Endothelial cell of umbilical vein (primary cell): Measurements from ENCODE around the gene EPS8L1. TPM values are rescaled to one million over a fixed set of nuclear protein-coding genes. Genes with fewer than 3 reads are reported as not detected.

Experiments
- BruUV-seq: library from RNA; stranded (reverse); fragments of 400-500 nt; replicated peaks from 2 replicates; lab custom pipeline; 2021; lab: Mats Ljungman, UMichigan
- CTCF ChIA-PET: fragments of 300-600, 350-600 bp; sonication (Branson Sonifier 250); formaldehyde crosslinking; loops from one replicate; lab custom pipeline; 2021; ENCODE audit warnings: antibody characterized with exemption, inconsistent platforms; lab: Charles Lee
- POLR2A ChIA-PET: fragments of 300-600, 350-600 bp; sonication (Branson Sonifier 250); formaldehyde crosslinking; loops from one replicate; lab custom pipeline; 2021; ENCODE audit warnings: antibody characterized with exemption, inconsistent platforms; lab: Charles Lee
- DNase-seq: peaks from one replicate; pipeline ENCODE4 v3.0.0-alpha.2; 2011; ENCODE audit warnings: low read depth, low spot score
- FAIRE-seq: peaks from 2 replicates; lab custom pipeline; 2011; peaks lifted over from hg19 to GRCh38; lab: Jason Lieb, UNC
- H2AFZ ChIP-seq: 2 replicates; pipeline ENCODE4 v1.6.0; 2012; ENCODE audit warnings: low read depth, low read length, control low read depth, inconsistent platforms
- H3K27ac ChIP-seq: 2 replicates; pipeline ENCODE4 v1.5.1; 2011; ENCODE audit warnings: low read depth, mild to moderate bottlenecking, control low read depth, low read length, moderate library complexity; ENCODE audit not compliant: insufficient read depth
- H3K27me3 ChIP-seq, 2 experiments: 2 replicates each; pipeline versions ENCODE4 v1.6.0 to v1.6.1; 2011; ENCODE audit warnings: low read length in 2 of 2, mixed read lengths in 1 of 2; ENCODE audit not compliant: control insufficient read depth in 2 of 2, insufficient read depth in 2 of 2
- H3K36me3 ChIP-seq, 2 experiments: 2 replicates in 1 of 2; 3 replicates in 1 of 2; pipeline ENCODE4 v1.5.1; 2011; ENCODE audit warnings: low read length in 2 of 2, mild to moderate bottlenecking in 1 of 2, moderate library complexity in 1 of 2; ENCODE audit not compliant: control insufficient read depth in 2 of 2, insufficient read depth in 2 of 2; ENCODE audit errors: extremely low read depth in 1 of 2
- H3K4me1 ChIP-seq: 3 replicates; pipeline ENCODE4 v1.5.1; 2011; ENCODE audit warnings: mild to moderate bottlenecking, low read length; ENCODE audit not compliant: control insufficient read depth, insufficient read depth; ENCODE audit errors: extremely low read depth
- H3K4me2 ChIP-seq: 2 replicates; pipeline ENCODE4 v1.6.1; 2011; ENCODE audit warnings: low read length, control low read depth, mixed read lengths; ENCODE audit not compliant: insufficient read depth
- H3K4me3 ChIP-seq, 3 experiments: fragments of 200-600 bp in 1 of 3; sonication (generic), shearing (Covaris generic) in 1 of 3; replicated peaks in 1 of 3; 2 replicates each; pipeline ENCODE4 v1.5.1; 2011 to 2016; ENCODE audit warnings: control low read depth in 3 of 3, low read length in 3 of 3, mild to moderate bottlenecking in 2 of 3, inconsistent platforms in 1 of 3, low read depth in 1 of 3, moderate library complexity in 1 of 3; ENCODE audit not compliant: insufficient read depth in 1 of 3
- H3K79me2 ChIP-seq: 2 replicates; pipeline ENCODE4 v1.6.0; 2012; ENCODE audit warnings: low read length, inconsistent platforms; ENCODE audit not compliant: control insufficient read depth, insufficient read depth
- H3K9ac ChIP-seq: replicated peaks from 2 replicates; pipeline ENCODE3; 2011; ENCODE audit warnings: low read length, control low read depth; ENCODE audit not compliant: insufficient read depth; ENCODE audit errors: extremely low read depth
- H3K9me1 ChIP-seq: replicated peaks from 3 replicates; pipeline ENCODE4 v1.6.0; 2011; ENCODE audit warnings: mild to moderate bottlenecking, low read length; ENCODE audit not compliant: control insufficient read depth, insufficient read depth; ENCODE audit errors: extremely low read depth
- H3K9me3 ChIP-seq: replicated peaks from 2 replicates; pipeline ENCODE4 v1.5.1; 2012; ENCODE audit warnings: low read length, inconsistent platforms; ENCODE audit not compliant: control insufficient read depth, insufficient read depth
- H4K20me1 ChIP-seq: replicated peaks from 2 replicates; pipeline ENCODE3; 2011; ENCODE audit warnings: mild to moderate bottlenecking, low read length; ENCODE audit not compliant: control insufficient read depth, insufficient read depth; ENCODE audit errors: extremely low read depth
- CTCF ChIP-seq, 2 donors: IDR thresholded peaks; 1 replicate in 1 of 2; 2 replicates in 1 of 2; pipeline ENCODE4 v1.5.1; 2011; ENCODE audit warnings: low read length in 2 of 2, mild to moderate bottlenecking in 2 of 2, moderate library complexity in 2 of 2, control low read depth in 1 of 2, inconsistent platforms in 1 of 2, low read depth in 1 of 2; ENCODE audit not compliant: insufficient read depth in 1 of 2; ENCODE audit errors: extremely low read depth in 1 of 2
- EZH2 ChIP-seq: IDR thresholded peaks from 2 replicates; pipeline ENCODE4 v1.6.1; 2012; ENCODE audit warnings: borderline replicate concordance, low read depth, mild to moderate bottlenecking, moderate library complexity, low read length, inconsistent platforms; ENCODE audit not compliant: severe bottlenecking
- FOS ChIP-seq: IDR thresholded peaks from 2 replicates; pipeline ENCODE4 v1.6.1; 2011; ENCODE audit warnings: mild to moderate bottlenecking, low read length, moderate library complexity, borderline replicate concordance; ENCODE audit not compliant: insufficient read depth
- GATA2 ChIP-seq: IDR thresholded peaks from 2 replicates; pipeline ENCODE4 v1.7.0; 2011; ENCODE audit warnings: low read depth, mild to moderate bottlenecking, moderate library complexity, mixed read lengths, low read length; ENCODE audit not compliant: insufficient read length, insufficient read depth
- JUN ChIP-seq: IDR thresholded peaks from 2 replicates; pipeline ENCODE4 v1.6.1; 2011; ENCODE audit warnings: borderline replicate concordance, low read depth; ENCODE audit not compliant: insufficient read length, insufficient read depth
- MAX ChIP-seq: IDR thresholded peaks from 2 replicates; pipeline ENCODE4 v1.6.1; 2011; ENCODE audit not compliant: insufficient read depth, insufficient read length
- MYC ChIP-seq: IDR thresholded peaks from one replicate; pipeline ENCODE4 v1.6.1; 2011; ENCODE audit warnings: mild to moderate bottlenecking, low read depth, low read length
- POLR2A ChIP-seq: IDR thresholded peaks from 2 replicates; pipeline ENCODE4 v1.6.1; 2012; ENCODE audit warnings: low read depth, mild to moderate bottlenecking, control low read depth, low read length
- POLR2AphosphoS5 ChIP-seq: IDR thresholded peaks from 2 replicates; pipeline ENCODE4 v1.6.1; 2012; ENCODE audit warnings: low read depth, mild to moderate bottlenecking, control low read depth, low read length, moderate library complexity; ENCODE audit not compliant: insufficient read depth
- dilution Hi-C: fragments of 300-500 bp; cut with MboI; formaldehyde crosslinking; loops from one replicate; pipeline ENCODE4 v1.15.0; 2019; ENCODE audit warnings: low sequenced_read_pairs; ENCODE audit not compliant: extremely low pct_ligation_motif_present
- intact Hi-C: fragments of 100-400 bp; cut with micrococcal nuclease; formaldehyde crosslinking; loops from one replicate; pipeline ENCODE4 v1.10.0; 2022
- microRNA-seq: library from miRNA; unstranded; fragments of <30 nt; microRNA quantifications from one replicate; pipeline ENCODE4 v1.2.0, GENCODE V29; 2021; ENCODE audit warnings: borderline number of aligned reads, borderline replicate concordance
- polyA plus RNA-seq, 4 experiments: library from polyadenylated mRNA; depleted of rRNA in 3 of 4; stranded (reverse) in 3 of 4; unstranded in 1 of 4; fragments of >200 nt; gene quantifications; 2 replicates each; pipeline versions ENCODE4 v1.2.1 to v1.2.3, GENCODE V29; 2011 to 2012; ENCODE audit warnings: missing spikeins in 1 of 4
- small RNA-seq: library from RNA; depleted of rRNA; stranded (forward); fragments of <200 nt; gene quantifications from one replicate; pipeline ENCODE3, GENCODE V24; 2012; ENCODE audit warnings: low replicate concordance, low read depth; ENCODE audit not compliant: insufficient read depth, insufficient read length
- total RNA-seq: library from RNA; stranded (reverse); gene quantifications from 2 replicates; pipeline ENCODE4 v1.2.3, GENCODE V29; 2021

EPS8L1 gene
- total and polyA plus RNA-seq, 2 donors (not counting 3 experiments of a cell fraction or from before 2014, with no cell fraction given), result 15.9 to 28.9 TPM

- intact Hi-C loops (loop anchor here (10.0 kb wide), 1 partner anchor 462 kb away; no protein-coding TSS in a partner anchor), dilution Hi-C loops (no loop called here)
- no peak overlapping the region for H3K9ac ChIP-seq
- ChIA-PET POLR2A (no interaction called here), CTCF (interaction anchor here (0.7 to 1.6 kb wide), 5 partner anchors 9 to 325 kb away, joined by 3 to 6 read pairs (median 4); no protein-coding TSS in a partner anchor)
- H3K4me1 ChIP-seq, result no peaks in the 10 kb centered on the region
- no peaks in the 10 kb centered on the region for H3K27me3 ChIP-seq
- H3K4me3 ChIP-seq, result no peak overlapping the region
- DNase-seq (no peak), FAIRE-seq (no peak)
- H3K9me1 ChIP-seq, result no peaks in the 10 kb centered on the region
- H4K20me1 ChIP-seq, result no peaks in the 10 kb centered on the region
- no peak overlapping the region for H3K4me2 ChIP-seq
- no peak overlapping the region for H2AFZ ChIP-seq
- no peaks in the 10 kb centered on the region for H3K36me3 ChIP-seq
- no TSS peak for BruUV-seq
- TF ChIP-seq POLR2AphosphoS5, result no peak
- no peak for TF ChIP-seq POLR2A
- no peak for TF ChIP-seq MYC
- no peak for TF ChIP-seq EZH2
- TF ChIP-seq MAX, result no peak
- TF ChIP-seq GATA2, result no peak
- no peak for TF ChIP-seq JUN
- no peak for TF ChIP-seq FOS
- TF ChIP-seq CTCF (IDR thresholded peaks at IDR 0.05; ENCODE audit: extremely low read depth in 1 of 2, insufficient read depth in 1 of 2, low read depth in 1 of 2, low read length in 2 of 2), result no peak
- H3K27ac ChIP-seq, result no peak overlapping the region
- no peaks in the 10 kb centered on the region for H3K9me3 ChIP-seq
- H3K79me2 ChIP-seq, result no peaks in the 10 kb centered on the region
Observed at GRCh38 chr19:55136399-55137102, 60.9 kb downstream of the EPS8L1 start.

Small RNA genes within 50 kb of the gene (microRNA-seq; reads per million reads assigned to microRNA genes)
- gene MIR7975, result not detected

Small RNA genes within 50 kb of the gene (small RNA-seq; reads per million reads assigned to genes)
- gene MIR7975, result not detected

Other genes starting within 250 kb of the EPS8L1 start
- not detected in 2 replicates for gene KIR2DS4, start 243.2 kb upstream of the EPS8L1 start, total RNA-seq
- gene KIR2DS4, start 243.2 kb upstream of the EPS8L1 start, polyA plus RNA-seq, result not detected in 2 replicates
- gene KIR3DL2, start 225.4 kb upstream of the EPS8L1 start, total RNA-seq, result not detected in 2 replicates
- gene KIR3DL2, start 225.4 kb upstream of the EPS8L1 start, polyA plus RNA-seq, result not detected in 2 replicates
- gene FCAR, start 201.6 kb upstream of the EPS8L1 start, total RNA-seq, result not detected in 2 replicates
- gene FCAR, start 201.6 kb upstream of the EPS8L1 start, polyA plus RNA-seq, result not detected in 2 replicates
- gene NCR1, start 169.7 kb upstream of the EPS8L1 start, total RNA-seq, result 0.44 TPM in 1 of 2 replicates, not detected in the other
- 0.22 and 0.76 TPM in 2 replicates for gene NCR1, start 169.7 kb upstream of the EPS8L1 start, polyA plus RNA-seq
- gene NLRP7, start 128.3 kb upstream of the EPS8L1 start, total RNA-seq, result not detected in 2 replicates
- not detected in 2 replicates for gene NLRP7, start 128.3 kb upstream of the EPS8L1 start, polyA plus RNA-seq
- gene NLRP2, start 109.5 kb upstream of the EPS8L1 start, total RNA-seq, result 7.2 and 12.6 TPM in 2 replicates
- 4.3 and 5.9 TPM in 2 replicates for gene NLRP2, start 109.5 kb upstream of the EPS8L1 start, polyA plus RNA-seq
- gene GP6, start 37.6 kb upstream of the EPS8L1 start, total RNA-seq, result 0.27 and 0.28 TPM in 2 replicates
- gene GP6, start 37.6 kb upstream of the EPS8L1 start, polyA plus RNA-seq, result 0.11 and 0.21 TPM in 2 replicates
- 14.0 and 19.6 TPM in 2 replicates for gene RDH13, start 12.7 kb upstream of the EPS8L1 start, total RNA-seq
- gene RDH13, start 12.7 kb upstream of the EPS8L1 start, polyA plus RNA-seq, result 8.7 and 9.5 TPM in 2 replicates
- gene PPP1R12C, start 41.8 kb downstream of the EPS8L1 start, total RNA-seq, result 137 and 149 TPM in 2 replicates
- gene PPP1R12C, start 41.8 kb downstream of the EPS8L1 start, polyA plus RNA-seq, result 69.5 and 86.4 TPM in 2 replicates
- 0.51 and 0.92 TPM in 2 replicates for gene TNNT1, start 73.3 kb downstream of the EPS8L1 start, total RNA-seq
- gene TNNT1, start 73.3 kb downstream of the EPS8L1 start, polyA plus RNA-seq, result 0.18 and 0.22 TPM in 2 replicates
- gene TNNI3, start 81.9 kb downstream of the EPS8L1 start, total RNA-seq, result not detected in 2 replicates
- not detected in 2 replicates for gene TNNI3, start 81.9 kb downstream of the EPS8L1 start, polyA plus RNA-seq
- 0.62 TPM in 1 of 2 replicates, not detected in the other for gene DNAAF3, start 90.7 kb downstream of the EPS8L1 start, total RNA-seq
- 0.56 and 0.75 TPM in 2 replicates for gene DNAAF3, start 90.7 kb downstream of the EPS8L1 start, polyA plus RNA-seq
- gene SYT5, start 104.4 kb downstream of the EPS8L1 start, total RNA-seq, result 0.42 TPM in 1 of 2 replicates, not detected in the other
- gene SYT5, start 104.4 kb downstream of the EPS8L1 start, polyA plus RNA-seq, result not detected in 2 replicates
- gene PTPRH, start 133.6 kb downstream of the EPS8L1 start, total RNA-seq, result 0.51 and 1.00 TPM in 2 replicates
- 0.10 and 0.14 TPM in 2 replicates for gene PTPRH, start 133.6 kb downstream of the EPS8L1 start, polyA plus RNA-seq
- gene TMEM86B, start 152.9 kb downstream of the EPS8L1 start, total RNA-seq, result 4.1 and 5.4 TPM in 2 replicates
- gene TMEM86B, start 152.9 kb downstream of the EPS8L1 start, polyA plus RNA-seq, result 4.5 and 5.8 TPM in 2 replicates
- 68.3 and 71.8 TPM in 2 replicates for gene PPP6R1, start 183.1 kb downstream of the EPS8L1 start, total RNA-seq
- 35.7 and 36.0 TPM in 2 replicates for gene PPP6R1, start 183.1 kb downstream of the EPS8L1 start, polyA plus RNA-seq
- gene HSPBP1, start 204.2 kb downstream of the EPS8L1 start, total RNA-seq, result 30.4 and 38.5 TPM in 2 replicates
- 47.5 and 60.3 TPM in 2 replicates for gene HSPBP1, start 204.2 kb downstream of the EPS8L1 start, polyA plus RNA-seq
- gene BRSK1, start 208.1 kb downstream of the EPS8L1 start, total RNA-seq, result 0.44 and 0.46 TPM in 2 replicates
- gene BRSK1, start 208.1 kb downstream of the EPS8L1 start, polyA plus RNA-seq, result 0.33 and 0.68 TPM in 2 replicates
- gene TMEM150B, start 249.5 kb downstream of the EPS8L1 start, total RNA-seq, result not detected in 2 replicates
- not detected in 2 replicates for gene TMEM150B, start 249.5 kb downstream of the EPS8L1 start, polyA plus RNA-seq